ENCODE measurements around the gene AKAP10. TPM values are rescaled to one million over a fixed set of nuclear protein-coding genes. Genes with fewer than 3 reads are reported as not detected.

The AKAP10 gene
- total RNA-seq, 1 experiment from 2014 or later: 23.3 TPM

- no peaks in the 10 kb centered on the region for H3K9me2 ChIP-seq (replicated peaks; ENCODE audit: low read length)
- H3K27me3 ChIP-seq (ENCODE audit: low read length): no peaks in the 10 kb centered on the region
- ChIA-PET CTCF (no interaction called here), POLR2A (ENCODE audit: unreplicated experiment) (no interaction called here)
- no peaks in the 10 kb centered on the region for H3F3A ChIP-seq (ENCODE audit: low read length, unreplicated experiment)
- H3K9me3 ChIP-seq (ENCODE audit: low read length): no peaks in the 10 kb centered on the region
- H3K36me3 ChIP-seq (ENCODE audit: low read depth, low read length): no peaks in the 10 kb centered on the region
- H3K4me3 ChIP-seq (ENCODE audit: low read length): no peak overlapping the region
- ATAC-seq (no peak), DNase-seq (no peak)
- intact Hi-C loops (cut with micrococcal nuclease): no loop called here
- BruUV-seq (replicated peaks): no TSS peak
- no peak overlapping the region for H2AFZ ChIP-seq (ENCODE audit: low read length)
- no peaks in the 10 kb centered on the region for H4K20me1 ChIP-seq (ENCODE audit: low read length)
- H3K9ac ChIP-seq (ENCODE audit: low read length): no peak overlapping the region
- no peak overlapping the region for H3K27ac ChIP-seq (ENCODE audit: low read length)
- H3K79me2 ChIP-seq (ENCODE audit: low read length): no peaks in the 10 kb centered on the region
- no peak overlapping the region for H3K4me2 ChIP-seq (ENCODE audit: low read length)
- no peaks in the 10 kb centered on the region for H3K4me1 ChIP-seq (ENCODE audit: insufficient read depth, low read length)
- no peak for TF ChIP-seq EZH2 (IDR thresholded peaks at IDR 0.05; ENCODE audit: low read length, unreplicated experiment)
- TF ChIP-seq CTCF (conservative IDR thresholded peaks at IDR 0.05; ENCODE audit: low read depth, low read length): no peak
- no peak for TF ChIP-seq EZH2phosphoT487 (IDR thresholded peaks at IDR 0.05; ENCODE audit: borderline replicate concordance, low read length)
Observed at GRCh38 chr17:19873346-19873745, 104.3 kb downstream of the AKAP10 start.

- Histone ChIP-seq H3K9me3 (ENCODE audit: low read length) (no peaks in the 10 kb centered on the region), H2AFZ (ENCODE audit: low read length) (peak overlapping the region; percentile 98), H3K4me3 (ENCODE audit: low read length) (peak overlapping the region; percentile 77; the same call in 1 of the 2 replicates), H3K27ac (ENCODE audit: low read length) (no peak overlapping the region), H3K79me2 (ENCODE audit: low read length) (no peaks in the 10 kb centered on the region), H3K4me1 (ENCODE audit: insufficient read depth, low read length) (peaks cover 6% of the 10 kb centered on the region; the same call in 1 of the 2 replicates), H3K9ac (ENCODE audit: low read length) (no peak overlapping the region), H3F3A (ENCODE audit: low read length, unreplicated experiment) (no peaks in the 10 kb centered on the region), H4K20me1 (ENCODE audit: low read length) (no peaks in the 10 kb centered on the region), H3K27me3 (ENCODE audit: low read length) (no peaks in the 10 kb centered on the region), H3K9me2 (replicated peaks; ENCODE audit: low read length) (no peaks in the 10 kb centered on the region), H3K4me2 (ENCODE audit: low read length) (peak overlapping the region; percentile 99), H3K36me3 (ENCODE audit: low read depth, low read length) (no peaks in the 10 kb centered on the region)
- intact Hi-C loops (cut with micrococcal nuclease): loop anchor here (5.0 kb wide), 1 partner anchor 34 kb away; no protein-coding TSS in a partner anchor
- TF ChIP-seq EZH2phosphoT487 (IDR thresholded peaks at IDR 0.05; ENCODE audit: borderline replicate concordance, low read length) (no peak), CTCF (conservative IDR thresholded peaks at IDR 0.05; ENCODE audit: low read depth, low read length) (no peak), EZH2 (IDR thresholded peaks at IDR 0.05; ENCODE audit: low read length, unreplicated experiment) (no peak)
- DNase-seq (no peak), ATAC-seq (no peak)
- POLR2A ChIA-PET (ENCODE audit: unreplicated experiment): no interaction called here
- CTCF ChIA-PET: no interaction called here
- no TSS peak for BruUV-seq (replicated peaks)
Observed at GRCh38 chr17:19868079-19868395, 109.6 kb downstream of the AKAP10 start.

GRCh38 chr17:19867329-19868078, 110.1 kb downstream of the AKAP10 start, which contains the start of gene ULK2:
Gene ULK2, minus strand, starts transcription at chr17:19867936. Its CDS starts 519 bp downstream, at chr17:19867417.
- TF ChIP-seq EZH2phosphoT487 (IDR thresholded peaks at IDR 0.05; ENCODE audit: borderline replicate concordance, low read length) (no peak), CTCF (conservative IDR thresholded peaks at IDR 0.05; ENCODE audit: low read depth, low read length) (no peak), EZH2 (IDR thresholded peaks at IDR 0.05; ENCODE audit: low read length, unreplicated experiment) (no peak)
- Histone ChIP-seq H4K20me1 (ENCODE audit: low read length) (no peaks in the 10 kb centered on the region), H3K79me2 (ENCODE audit: low read length) (no peaks in the 10 kb centered on the region), H3K4me3 (ENCODE audit: low read length) (peak within 1 kb of the TSS; percentile 77), H3K36me3 (ENCODE audit: low read depth, low read length) (no peaks in the 10 kb centered on the region), H3K27ac (ENCODE audit: low read length) (no peak within 1 kb of the TSS), H3K9me2 (replicated peaks; ENCODE audit: low read length) (no peaks in the 10 kb centered on the region), H3K4me2 (ENCODE audit: low read length) (peak within 1 kb of the TSS; percentile 99), H3F3A (ENCODE audit: low read length, unreplicated experiment) (no peaks in the 10 kb centered on the region), H3K4me1 (ENCODE audit: insufficient read depth, low read length) (peaks cover 6% of the 10 kb centered on the region; the same call in 1 of the 2 replicates), H2AFZ (ENCODE audit: low read length) (peak within 1 kb of the TSS; percentile 98), H3K27me3 (ENCODE audit: low read length) (no peaks in the 10 kb centered on the region), H3K9ac (ENCODE audit: low read length) (peak within 1 kb of the TSS; percentile 77), H3K9me3 (ENCODE audit: low read length) (no peaks in the 10 kb centered on the region)
- intact Hi-C loops (cut with micrococcal nuclease): loop anchor here (5.0 kb wide), 1 partner anchor 35 kb away; no protein-coding TSS in a partner anchor
- DNase-seq: peak; percentile 61
- CTCF ChIA-PET: no interaction called here
- no TSS peak for BruUV-seq (replicated peaks)
- ATAC-seq: peak; percentile 67
- POLR2A ChIA-PET (ENCODE audit: unreplicated experiment): no interaction called here

All from PC-3 (cell line).